GM13976 (cell line): ENCODE measurements around the gene C8G.

ENCODE experiments used
- DNase-seq: peaks from one replicate; pipeline ENCODE4 v3.0.0; 2012; ENCODE audit warnings: low spot score
- in situ Hi-C: fragments of 300-500 bp; cut with MboI; formaldehyde crosslinking; loops from one replicate; pipeline ENCODE4 v1.12.0; 2022; ENCODE audit warnings: low sequenced_read_pairs, mixed read lengths, inconsistent platforms; ENCODE audit not compliant: unreplicated experiment
- TF ChIP-seq, protein P1 (sequence below): IDR thresholded peaks from 2 replicates; pipeline ENCODE4 v1.5.1; 2012; ENCODE audit warnings: borderline replicate concordance, mild to moderate bottlenecking; ENCODE audit not compliant: insufficient read depth; ENCODE audit errors: extremely low read depth, missing control alignments, control extremely low read depth

The C8G gene

DNA sequence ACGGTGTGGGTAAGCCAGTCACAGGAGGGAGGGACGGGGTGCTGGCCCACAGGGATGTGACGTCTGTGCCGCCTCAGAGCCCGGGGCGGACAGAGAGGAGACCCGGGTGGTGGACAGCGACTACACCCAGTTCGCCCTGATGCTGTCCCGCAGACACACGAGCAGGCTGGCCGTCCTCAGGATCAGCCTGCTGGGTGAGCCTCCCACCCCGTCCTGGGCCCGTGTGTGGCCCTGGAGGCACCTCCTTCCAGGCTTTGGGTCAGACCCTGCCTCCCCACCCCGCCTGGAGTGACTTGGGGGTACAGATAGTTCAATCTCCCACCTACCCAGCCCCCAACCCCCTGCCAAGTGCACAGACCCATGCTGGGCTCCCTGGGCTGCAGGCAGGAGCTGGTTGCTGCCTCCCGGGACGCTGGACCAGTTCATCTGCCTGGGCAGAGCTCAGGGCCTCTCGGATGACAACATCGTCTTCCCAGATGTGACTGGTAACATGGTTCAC, 8.8 kb downstream of the C8G start:
- TF ChIP-seq, protein P1, sequence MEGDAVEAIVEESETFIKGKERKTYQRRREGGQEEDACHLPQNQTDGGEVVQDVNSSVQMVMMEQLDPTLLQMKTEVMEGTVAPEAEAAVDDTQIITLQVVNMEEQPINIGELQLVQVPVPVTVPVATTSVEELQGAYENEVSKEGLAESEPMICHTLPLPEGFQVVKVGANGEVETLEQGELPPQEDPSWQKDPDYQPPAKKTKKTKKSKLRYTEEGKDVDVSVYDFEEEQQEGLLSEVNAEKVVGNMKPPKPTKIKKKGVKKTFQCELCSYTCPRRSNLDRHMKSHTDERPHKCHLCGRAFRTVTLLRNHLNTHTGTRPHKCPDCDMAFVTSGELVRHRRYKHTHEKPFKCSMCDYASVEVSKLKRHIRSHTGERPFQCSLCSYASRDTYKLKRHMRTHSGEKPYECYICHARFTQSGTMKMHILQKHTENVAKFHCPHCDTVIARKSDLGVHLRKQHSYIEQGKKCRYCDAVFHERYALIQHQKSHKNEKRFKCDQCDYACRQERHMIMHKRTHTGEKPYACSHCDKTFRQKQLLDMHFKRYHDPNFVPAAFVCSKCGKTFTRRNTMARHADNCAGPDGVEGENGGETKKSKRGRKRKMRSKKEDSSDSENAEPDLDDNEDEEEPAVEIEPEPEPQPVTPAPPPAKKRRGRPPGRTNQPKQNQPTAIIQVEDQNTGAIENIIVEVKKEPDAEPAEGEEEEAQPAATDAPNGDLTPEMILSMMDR, result no peak
- DNase-seq, result no peak

DNA sequence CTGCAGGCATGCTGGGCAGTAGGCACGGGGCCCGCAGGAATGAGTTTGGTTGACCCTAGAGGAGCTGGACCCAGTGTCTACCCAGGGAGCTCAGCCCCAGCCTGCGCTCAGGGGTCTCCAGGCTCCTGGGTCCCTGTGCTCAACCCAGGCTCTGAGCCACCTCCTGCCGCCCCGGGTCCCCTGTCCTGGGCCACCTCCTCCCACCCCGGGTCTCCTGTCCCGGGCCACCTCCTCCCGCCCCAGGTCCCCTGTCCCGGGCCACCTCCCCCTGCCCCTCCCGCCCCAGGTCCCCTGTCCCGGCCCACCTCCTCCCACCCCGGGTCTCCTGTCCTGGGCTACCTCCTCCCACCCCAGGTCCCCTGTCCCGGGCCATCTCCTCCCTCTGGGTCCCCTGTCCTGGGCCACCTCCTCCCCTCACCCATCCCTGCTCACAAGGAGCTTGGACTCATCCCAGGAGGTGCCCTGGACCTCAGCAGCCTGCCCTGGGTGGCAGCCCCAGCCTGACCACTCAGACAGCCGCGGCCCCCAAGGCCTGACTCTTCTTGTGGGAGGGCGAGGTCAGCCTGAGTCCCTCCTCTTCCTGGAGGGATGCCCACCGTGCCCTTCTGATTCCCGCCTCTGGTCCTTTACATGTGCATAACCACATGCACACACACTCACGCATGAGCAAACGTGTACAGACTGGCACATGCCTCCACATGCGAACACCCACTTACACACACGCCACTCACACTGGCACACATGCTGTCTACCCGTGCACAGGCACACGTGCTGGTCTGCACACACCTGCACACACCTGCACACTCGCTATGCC, 9.4 kb downstream of the C8G start:
- no peak for DNase-seq
- TF ChIP-seq, protein P1, result no peak
- in situ Hi-C loops, result no loop called here

More for the DNA sequence above, 8.8 kb downstream of the C8G start:
- in situ Hi-C loops, result no loop called here

DNA sequence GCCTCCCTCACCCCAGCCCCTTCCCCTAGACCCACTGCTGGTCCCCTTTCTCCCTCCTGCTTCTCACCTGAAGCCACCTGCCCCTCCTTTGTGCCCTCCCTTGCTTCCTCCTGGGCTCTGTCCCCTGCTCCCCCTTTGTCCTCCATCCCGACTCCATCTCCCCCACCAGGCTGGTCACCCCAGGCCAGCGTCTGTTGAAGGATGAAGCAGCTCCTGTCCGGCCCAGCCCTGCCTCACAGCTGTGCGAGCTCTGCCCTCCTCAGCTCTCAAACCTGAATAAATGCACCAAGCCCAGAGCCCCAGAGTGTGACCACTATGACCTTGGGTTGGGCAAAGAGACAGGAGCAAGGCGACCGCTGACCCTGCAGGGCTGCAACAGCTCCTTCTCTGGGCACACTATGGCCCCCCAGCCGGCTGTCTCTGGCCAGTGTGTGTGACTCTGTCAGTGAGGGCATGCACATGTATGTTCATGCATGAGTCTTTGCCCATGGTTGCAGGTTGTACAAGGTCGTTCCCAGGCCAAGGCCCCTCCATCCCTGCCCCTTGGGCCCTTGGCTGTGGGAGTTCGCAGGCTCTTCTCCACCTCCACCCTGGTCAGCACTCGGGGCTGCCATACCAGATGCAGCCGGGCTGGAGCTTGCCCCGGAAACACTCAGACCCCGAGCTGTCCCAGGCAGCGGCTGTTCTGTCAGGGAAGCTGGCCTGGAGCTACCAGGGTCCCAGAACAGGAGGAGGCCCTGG, 10.3 kb downstream of the C8G start:
- DNase-seq, result no peak
- in situ Hi-C loops, result no loop called here
- TF ChIP-seq, protein P1, result no peak

DNA sequence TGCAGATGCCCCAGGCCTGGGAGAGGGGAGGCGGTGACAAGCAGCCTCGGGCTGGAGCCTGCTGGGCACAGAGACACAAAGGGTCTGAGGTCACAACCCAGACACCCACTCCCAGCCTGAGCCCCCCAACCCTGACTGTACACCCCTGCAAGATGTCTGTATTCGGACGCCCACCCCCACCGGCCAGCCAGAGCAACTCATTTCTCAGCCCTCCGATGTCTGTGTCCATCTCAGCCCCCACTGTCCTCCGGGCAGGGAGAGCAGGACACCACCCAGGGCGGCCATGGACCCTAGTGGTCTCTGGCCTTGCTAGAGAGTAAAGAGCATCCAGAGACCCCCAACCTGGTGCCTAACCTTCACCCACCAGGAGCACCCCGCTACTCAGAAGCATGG, 10.9 kb downstream of the C8G start:
- in situ Hi-C loops, result no loop called here
- no peak for DNase-seq
- TF ChIP-seq, protein P1, result no peak

DNA sequence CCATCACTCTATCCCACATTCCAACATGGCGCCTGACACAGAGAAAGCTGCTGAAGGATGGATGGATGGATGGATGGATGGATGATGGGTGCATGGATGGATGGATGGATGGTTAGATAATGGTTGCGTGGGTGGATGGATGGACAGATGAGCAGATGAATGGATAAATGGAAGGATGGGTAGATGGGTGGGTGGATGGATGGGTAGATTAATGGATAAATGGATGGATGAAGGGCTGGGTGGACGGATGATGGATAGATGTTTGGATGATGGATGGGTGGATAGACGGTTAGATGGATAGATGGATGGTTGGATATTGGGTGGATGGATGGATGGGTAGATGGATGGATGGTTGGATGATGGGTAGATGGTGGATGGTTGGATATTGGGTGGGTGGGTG, 11.6 kb downstream of the C8G start:
- in situ Hi-C loops, result no loop called here
- TF ChIP-seq, protein P1, result no peak
- DNase-seq, result no peak

DNA sequence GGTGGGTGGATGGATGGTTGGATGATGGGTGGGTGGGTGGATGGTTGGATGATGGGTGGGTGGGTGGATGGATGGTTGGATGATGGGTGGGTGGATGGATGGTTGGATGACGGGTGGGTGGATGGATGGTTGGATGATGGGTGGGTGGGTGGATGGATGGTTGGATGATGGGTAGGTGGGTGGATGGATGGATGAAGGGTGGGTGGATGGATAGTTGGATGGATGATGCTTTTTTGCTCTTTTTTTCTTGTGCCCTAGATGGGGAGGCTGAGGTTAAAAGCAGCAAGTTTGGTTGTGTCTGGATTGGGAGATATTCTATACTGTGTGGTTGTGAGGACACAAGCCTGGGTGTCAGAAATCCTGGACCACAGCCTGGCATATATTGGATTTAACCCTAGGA, 12.4 kb downstream of the C8G start:
- in situ Hi-C loops, result no loop called here
- TF ChIP-seq, protein P1, result no peak
- DNase-seq, result no peak
